ENCODE results near the gene SIGLEC5.
"Not testable (repeated sequence)": the region's sequence is repeated elsewhere in the genome, so short reads cannot be mapped to it uniquely, and the experiment has no call there.

The SIGLEC5 gene

GRCh38 chr19:51651216-51651846 is 21.1 kb upstream of the SIGLEC5 start:
- H3K27me3 ChIP-seq (replicated peaks; ENCODE audit: control insufficient read depth, insufficient read depth, low read length), result no peaks in the 10 kb centered on the region; the same call in 1 of the 2 replicates
- no peak for TF ChIP-seq CTCF (IDR thresholded peaks at IDR 0.05; ENCODE audit: insufficient read depth, low read length, poor library complexity, severe bottlenecking)
- DNase-seq (ENCODE audit: extremely low read depth, insufficient read length), result peak; percentile 46
- no peaks in the 10 kb centered on the region for H3K36me3 ChIP-seq (ENCODE audit: control insufficient read depth, insufficient read depth, low read length)
- H3K4me3 ChIP-seq (replicated peaks; ENCODE audit: low read depth, low read length), result no peak overlapping the region

DNA sequence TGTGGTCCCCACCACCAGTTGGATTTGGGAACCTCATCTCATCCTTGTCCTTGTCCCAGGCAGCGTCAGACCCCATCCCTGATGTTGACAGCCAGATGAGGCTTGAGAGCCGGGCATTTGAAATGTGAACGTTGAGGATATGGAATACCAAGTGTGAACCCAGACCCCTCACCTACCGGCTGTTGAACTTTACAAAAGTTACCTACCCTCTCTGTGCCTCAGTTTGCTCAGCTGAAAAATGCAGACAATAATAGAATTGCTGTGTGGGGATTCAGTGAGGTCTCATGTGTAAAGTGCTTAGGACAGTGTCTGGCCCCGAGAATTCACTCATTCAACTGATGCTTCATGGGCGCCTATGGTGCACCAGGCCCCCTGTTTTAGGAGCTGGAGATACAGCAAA is 17.1 kb upstream of the SIGLEC5 start:
- Histone ChIP-seq H3K27me3 (replicated peaks; ENCODE audit: control insufficient read depth, insufficient read depth, low read length) (no peaks in the 10 kb centered on the region; the same call in 1 of the 2 replicates), H3K4me3 (replicated peaks; ENCODE audit: low read depth, low read length) (no peak overlapping the region), H3K36me3 (ENCODE audit: control insufficient read depth, insufficient read depth, low read length) (peaks cover 1% of the 10 kb centered on the region; the same call in 1 of the 2 replicates)
- DNase-seq (ENCODE audit: extremely low read depth, insufficient read length), result no peak
- no peak for TF ChIP-seq CTCF (IDR thresholded peaks at IDR 0.05; ENCODE audit: insufficient read depth, low read length, poor library complexity, severe bottlenecking)

GRCh38 chr19:51646730-51647129 is 16.5 kb upstream of the SIGLEC5 start, which contains the start of gene SIGLEC14:
TSS of gene SIGLEC14 (minus strand) at chr19:51646825. CDS start at chr19:51646759, 66 bp downstream.
- H3K36me3 ChIP-seq (ENCODE audit: control insufficient read depth, insufficient read depth, low read length); H3K27me3 ChIP-seq (replicated peaks; ENCODE audit: control insufficient read depth, insufficient read depth, low read length): not testable (repeated sequence)
- peak; percentile 45 for DNase-seq (ENCODE audit: extremely low read depth, insufficient read length)
- H3K4me3 ChIP-seq (replicated peaks; ENCODE audit: low read depth, low read length), result peak within 1 kb of the TSS; percentile 41

DNA sequence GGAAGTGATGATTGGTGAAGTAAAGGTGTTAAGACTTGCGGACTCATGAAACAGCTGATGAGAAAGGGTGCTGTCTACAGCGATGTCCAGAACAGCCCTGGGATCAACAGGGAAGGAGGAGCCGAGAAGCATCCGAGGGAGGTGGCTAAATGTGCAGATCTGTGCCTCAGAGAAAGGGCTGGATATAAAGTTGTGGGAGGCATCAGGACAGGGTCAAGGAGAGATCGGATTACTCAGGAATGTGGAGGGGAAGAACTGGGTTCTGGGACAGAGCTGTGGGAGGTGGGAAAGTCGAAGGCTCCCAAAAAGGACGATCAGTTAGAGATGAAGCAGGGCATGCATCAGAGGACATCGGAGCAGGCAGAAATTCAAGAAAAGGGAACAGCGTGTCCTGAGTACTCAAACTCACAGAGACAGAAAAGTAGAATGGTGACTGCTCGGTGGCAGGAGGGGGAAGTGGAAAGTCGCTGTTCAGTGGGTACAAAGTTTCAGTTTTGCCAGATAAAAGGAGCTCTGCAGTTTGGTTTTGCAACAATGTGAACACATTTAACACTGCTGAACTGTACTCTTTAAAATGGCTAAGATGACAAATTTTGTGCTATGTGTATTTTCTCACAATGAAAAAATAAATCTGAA is 14.6 kb upstream of the SIGLEC5 start:
- H3K27me3 ChIP-seq (replicated peaks; ENCODE audit: control insufficient read depth, insufficient read depth, low read length), result no peaks in the 10 kb centered on the region; the same call in 1 of the 2 replicates
- peak overlapping the region; percentile 41 for H3K4me3 ChIP-seq (replicated peaks; ENCODE audit: low read depth, low read length)
- DNase-seq (ENCODE audit: extremely low read depth, insufficient read length), result peak; percentile 31
- no peak for TF ChIP-seq CTCF (IDR thresholded peaks at IDR 0.05; ENCODE audit: insufficient read depth, low read length, poor library complexity, severe bottlenecking)
- peaks cover 1% of the 10 kb centered on the region; the same call in 1 of the 2 replicates for H3K36me3 ChIP-seq (ENCODE audit: control insufficient read depth, insufficient read depth, low read length)

DNA sequence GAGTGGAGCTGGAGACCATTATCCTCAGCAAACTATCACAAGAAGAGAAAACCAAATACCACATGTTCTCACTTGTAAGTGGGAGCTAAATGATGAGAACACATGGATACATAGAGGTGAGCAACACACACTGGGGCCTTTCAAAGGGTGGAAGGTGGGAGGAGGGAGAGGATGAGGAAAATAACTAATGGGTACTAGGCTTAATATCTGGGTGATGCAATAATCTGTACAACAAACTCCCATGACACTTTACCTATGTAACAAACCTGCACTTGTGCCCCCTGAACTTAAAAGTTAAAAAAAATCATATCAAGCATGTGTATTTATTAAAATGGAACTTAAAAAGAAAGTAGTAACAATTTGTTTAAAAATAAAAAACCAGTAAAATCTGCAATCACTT is 11.4 kb upstream of the SIGLEC5 start:
- H3K36me3 ChIP-seq (ENCODE audit: control insufficient read depth, insufficient read depth, low read length), result peaks cover 1% of the 10 kb centered on the region; the same call in 1 of the 2 replicates
- no peak overlapping the region for H3K4me3 ChIP-seq (replicated peaks; ENCODE audit: low read depth, low read length)
- H3K27me3 ChIP-seq (replicated peaks; ENCODE audit: control insufficient read depth, insufficient read depth, low read length), result no peaks in the 10 kb centered on the region; the same call in 1 of the 2 replicates
- DNase-seq (ENCODE audit: extremely low read depth, insufficient read length), result no peak
- TF ChIP-seq CTCF (IDR thresholded peaks at IDR 0.05; ENCODE audit: insufficient read depth, low read length, poor library complexity, severe bottlenecking), result no peak

DNA sequence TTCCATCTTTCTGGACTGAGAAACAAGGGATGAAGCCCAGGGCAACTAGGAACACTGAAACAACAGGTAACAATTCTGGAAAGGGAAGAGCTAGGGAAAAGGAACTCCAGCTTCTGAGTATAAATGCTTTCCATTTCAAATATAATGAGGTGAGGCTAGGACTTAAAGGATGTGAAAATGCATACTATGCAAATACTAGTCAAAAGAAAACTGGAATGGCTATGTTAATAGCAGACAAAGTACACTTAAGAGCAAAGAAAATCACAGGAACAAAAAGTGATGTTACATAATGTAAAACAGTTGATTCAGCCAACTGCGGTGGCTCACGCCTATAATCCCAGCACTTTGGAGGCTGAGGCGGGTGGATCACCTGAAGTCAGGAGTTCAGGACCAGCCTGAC is 10.2 kb upstream of the SIGLEC5 start:
- Histone ChIP-seq H3K36me3 (ENCODE audit: control insufficient read depth, insufficient read depth, low read length) (peaks cover 1% of the 10 kb centered on the region; the same call in 1 of the 2 replicates), H3K27me3 (replicated peaks; ENCODE audit: control insufficient read depth, insufficient read depth, low read length) (no peaks in the 10 kb centered on the region; the same call in 1 of the 2 replicates), H3K4me3 (replicated peaks; ENCODE audit: low read depth, low read length) (no peak overlapping the region)
- DNase-seq (ENCODE audit: extremely low read depth, insufficient read length), result no peak
- TF ChIP-seq CTCF (IDR thresholded peaks at IDR 0.05; ENCODE audit: insufficient read depth, low read length, poor library complexity, severe bottlenecking), result no peak
